Measurements from ENCODE around the gene DIDO1. TPM values are rescaled to one million over a fixed set of nuclear protein-coding genes. Genes with fewer than 3 reads are reported as not detected.

Gene DIDO1
- total and polyA plus RNA-seq, 2 of the 13 experiments (the other 11 are each of a cell fraction or from before 2014, with no cell fraction given), result 75.0 to 75.1 TPM

DNA sequence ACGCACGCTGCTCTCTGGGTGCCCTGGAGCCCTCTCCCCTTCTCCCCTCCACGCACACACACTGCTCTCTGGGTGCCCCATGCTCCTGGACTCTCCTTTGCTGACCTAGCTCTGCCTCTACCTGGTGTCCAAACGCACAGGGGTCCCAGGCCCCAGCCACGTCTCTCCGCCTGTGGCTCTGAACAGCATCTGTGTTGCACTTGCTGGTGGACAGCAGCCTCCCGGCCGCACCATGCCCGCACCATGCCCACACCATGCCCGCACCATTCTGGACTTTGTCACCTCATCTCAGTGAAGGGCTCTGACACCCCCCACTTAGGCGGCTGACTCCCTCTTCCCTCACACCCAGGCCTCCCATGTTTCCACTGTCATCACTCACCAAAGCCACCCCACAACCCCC is 86.5 kb downstream of the DIDO1 start:
- no peak overlapping the region for H2AFZ ChIP-seq (ENCODE audit: low read length)
- in situ Hi-C loops (cut with HindIII; ENCODE audit: extremely low pct_ligation_motif_present, low pct_unique_long_range_greater_than_20kb), result no loop called here
- no peaks in the 10 kb centered on the region for H3K79me2 ChIP-seq (ENCODE audit: insufficient read depth, low read length)
- no peak overlapping the region for H3K9ac ChIP-seq (ENCODE audit: insufficient read depth, low read depth, low read length)
- ATAC-seq (peak; percentile 8), DNase-seq (ENCODE audit: low spot score) (no peak), FAIRE-seq (no peak)
- peaks cover 13 to 22% of the 10 kb centered on the region in 2 experiments; a peak in 4 of 5 replicates for H3K36me3 ChIP-seq (replicated peaks in 1 of 2; ENCODE audit: control insufficient read depth in 1 of 2, insufficient read depth in 2 of 2, low read length in 2 of 2)
- no peak overlapping the region for H3K4me2 ChIP-seq (ENCODE audit: low read depth, low read length)
- TF ChIP-seq ZNF317 (CRISPR knock-in tag; IDR thresholded peaks at IDR 0.05) (no peak), ZNF33A (CRISPR knock-in tag; IDR thresholded peaks at IDR 0.05; ENCODE audit: borderline replicate concordance) (no peak), SKI (IDR thresholded peaks at IDR 0.05; ENCODE audit: partially characterized antibody) (no peak), HNRNPL (IDR thresholded peaks at IDR 0.05; ENCODE audit: low read depth, low read length) (peak; percentile 80; the same call in 1 of the 2 replicates), CHD2 (IDR thresholded peaks at IDR 0.05; ENCODE audit: low read depth, low read length) (no peak)
- TF ChIP-seq, protein P1, sequence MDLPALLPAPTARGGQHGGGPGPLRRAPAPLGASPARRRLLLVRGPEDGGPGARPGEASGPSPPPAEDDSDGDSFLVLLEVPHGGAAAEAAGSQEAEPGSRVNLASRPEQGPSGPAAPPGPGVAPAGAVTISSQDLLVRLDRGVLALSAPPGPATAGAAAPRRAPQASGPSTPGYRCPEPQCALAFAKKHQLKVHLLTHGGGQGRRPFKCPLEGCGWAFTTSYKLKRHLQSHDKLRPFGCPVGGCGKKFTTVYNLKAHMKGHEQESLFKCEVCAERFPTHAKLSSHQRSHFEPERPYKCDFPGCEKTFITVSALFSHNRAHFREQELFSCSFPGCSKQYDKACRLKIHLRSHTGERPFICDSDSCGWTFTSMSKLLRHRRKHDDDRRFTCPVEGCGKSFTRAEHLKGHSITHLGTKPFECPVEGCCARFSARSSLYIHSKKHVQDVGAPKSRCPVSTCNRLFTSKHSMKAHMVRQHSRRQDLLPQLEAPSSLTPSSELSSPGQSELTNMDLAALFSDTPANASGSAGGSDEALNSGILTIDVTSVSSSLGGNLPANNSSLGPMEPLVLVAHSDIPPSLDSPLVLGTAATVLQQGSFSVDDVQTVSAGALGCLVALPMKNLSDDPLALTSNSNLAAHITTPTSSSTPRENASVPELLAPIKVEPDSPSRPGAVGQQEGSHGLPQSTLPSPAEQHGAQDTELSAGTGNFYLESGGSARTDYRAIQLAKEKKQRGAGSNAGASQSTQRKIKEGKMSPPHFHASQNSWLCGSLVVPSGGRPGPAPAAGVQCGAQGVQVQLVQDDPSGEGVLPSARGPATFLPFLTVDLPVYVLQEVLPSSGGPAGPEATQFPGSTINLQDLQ (CRISPR knock-in tag; IDR thresholded peaks at IDR 0.05), result no peak
- H3K27ac ChIP-seq (ENCODE audit: extremely low read length, insufficient read depth, low read length), result no peak overlapping the region
- CTCF ChIA-PET (ENCODE audit: low intra/inter-chr PET ratio, low total read pairs), result no interaction called here
- no TSS peak for BruUV-seq (replicated peaks)
- no peak overlapping the region for H3K4me3 ChIP-seq (replicated peaks in 1 of 3; ENCODE audit: insufficient read depth in 1 of 3, low read depth in 2 of 3, low read length in 3 of 3)
- 95% methylated on average over 11 of the region's 11 CpGs for WGBS (ENCODE audit: low lambda C conversion rate)
- peaks cover 6% of the 10 kb centered on the region; the same call in 1 of the 2 replicates for H3K4me1 ChIP-seq (ENCODE audit: insufficient read depth, low read length)
- no peaks in the 10 kb centered on the region for H3K27me3 ChIP-seq (ENCODE audit: control insufficient read depth in 1 of 2, insufficient read depth in 2 of 2, low read length in 2 of 2)
- no peaks in the 10 kb centered on the region for H4K20me1 ChIP-seq (ENCODE audit: insufficient read depth, low read length)
- intact Hi-C loops (cut with micrococcal nuclease; ENCODE audit: unreplicated experiment), result no loop called here
- no peaks in the 10 kb centered on the region for H3K9me3 ChIP-seq (ENCODE audit: low read length)
- POLR2A ChIA-PET, result no interaction called here

GRCh38 chr20:62839261-62839660 is 87.0 kb downstream of the DIDO1 start:
- H3K36me3 ChIP-seq (replicated peaks in 1 of 2; ENCODE audit: control insufficient read depth in 1 of 2, insufficient read depth in 2 of 2, low read length in 2 of 2), result peaks cover 13 to 22% of the 10 kb centered on the region in 2 experiments; a peak in 4 of 5 replicates
- ATAC-seq (no peak), DNase-seq (ENCODE audit: low spot score) (no peak), FAIRE-seq (no peak)
- H3K4me2 ChIP-seq (ENCODE audit: low read depth, low read length), result no peak overlapping the region
- no TSS peak for BruUV-seq (replicated peaks)
- POLR2A ChIA-PET, result no interaction called here
- CTCF ChIA-PET (ENCODE audit: low intra/inter-chr PET ratio, low total read pairs), result no interaction called here
- no peak overlapping the region for H3K9ac ChIP-seq (ENCODE audit: insufficient read depth, low read depth, low read length)
- no peak for TF ChIP-seq PITX1 (CRISPR knock-in tag; IDR thresholded peaks at IDR 0.05)
- TF ChIP-seq NFKB2 (CRISPR knock-in tag; IDR thresholded peaks at IDR 0.05; ENCODE audit: borderline replicate concordance), result 0 out of 2 replicates have a peak, but pooled peaks have one; percentile 4
- no peaks in the 10 kb centered on the region for H3K9me3 ChIP-seq (ENCODE audit: low read length)
- H2AFZ ChIP-seq (ENCODE audit: low read length), result no peak overlapping the region
- intact Hi-C loops (cut with micrococcal nuclease; ENCODE audit: unreplicated experiment) (no loop called here), in situ Hi-C loops (cut with HindIII; ENCODE audit: extremely low pct_ligation_motif_present, low pct_unique_long_range_greater_than_20kb) (no loop called here)
- H4K20me1 ChIP-seq (ENCODE audit: insufficient read depth, low read length), result no peaks in the 10 kb centered on the region
- no peaks in the 10 kb centered on the region for H3K79me2 ChIP-seq (ENCODE audit: insufficient read depth, low read length)
- no peaks in the 10 kb centered on the region for H3K27me3 ChIP-seq (ENCODE audit: control insufficient read depth in 1 of 2, insufficient read depth in 2 of 2, low read length in 2 of 2)
- no peak overlapping the region for H3K27ac ChIP-seq (ENCODE audit: extremely low read length, insufficient read depth, low read length)
- peaks cover 6% of the 10 kb centered on the region; the same call in 1 of the 2 replicates for H3K4me1 ChIP-seq (ENCODE audit: insufficient read depth, low read length)
- no peak overlapping the region for H3K4me3 ChIP-seq (replicated peaks in 1 of 3; ENCODE audit: insufficient read depth in 1 of 3, low read depth in 2 of 3, low read length in 3 of 3)
- WGBS (ENCODE audit: low lambda C conversion rate), result 90% methylated on average over 8 of the region's 8 CpGs

All from HepG2 (cell line).